Mesendoderm (in vitro differentiated cells): Measurements from ENCODE around the gene SFTA2.
A peak's percentile ranks its signal among the peaks of the same experiment; 100 is the strongest.

Experiments used
- DNase-seq: peaks from one replicate; pipeline ENCODE4 v3.0.0; 2013
- H2AK5ac ChIP-seq: 2 replicates; pipeline ENCODE4 v1.6.1; 2013; ENCODE audit warnings: low read length, inconsistent platforms
- H2BK120ac ChIP-seq: 2 replicates; pipeline ENCODE4 v1.6.1; 2013; ENCODE audit warnings: low read depth, mild to moderate bottlenecking, low read length, moderate library complexity, mixed read lengths
- H2BK15ac ChIP-seq: replicated peaks from 2 replicates; pipeline ENCODE4 v1.6.1; 2013; ENCODE audit warnings: low read depth, mild to moderate bottlenecking, moderate library complexity
- H2BK5ac ChIP-seq: 2 replicates; pipeline ENCODE4 v1.6.1; 2013; ENCODE audit warnings: low read length, inconsistent platforms
- H3K18ac ChIP-seq: 2 replicates; pipeline ENCODE4 v1.6.1; 2013; ENCODE audit warnings: mild to moderate bottlenecking, low read length, mixed read lengths
- H3K23ac ChIP-seq: one replicate; pipeline ENCODE4 v1.6.1; 2013; ENCODE audit warnings: low read length
- H3K27ac ChIP-seq: 2 replicates; pipeline ENCODE4 v1.5.1; 2013; ENCODE audit warnings: low read depth, mild to moderate bottlenecking, inconsistent platforms, low read length, moderate library complexity
- H3K27me3 ChIP-seq: 2 replicates; pipeline ENCODE4 v1.6.1; 2013; ENCODE audit warnings: low read length, control low read depth, mild to moderate bottlenecking, inconsistent platforms; ENCODE audit not compliant: insufficient read depth, poor library complexity
- H3K36me3 ChIP-seq: 2 replicates; pipeline ENCODE4 v1.6.1; 2013; ENCODE audit warnings: low read length, inconsistent platforms; ENCODE audit not compliant: control insufficient read depth, insufficient read depth
- H3K4ac ChIP-seq: one replicate; pipeline ENCODE4 v1.6.1; 2013; ENCODE audit warnings: low read depth, mild to moderate bottlenecking, low read length, moderate library complexity
- H3K4me1 ChIP-seq: 2 replicates; pipeline ENCODE4 v1.6.1; 2013; ENCODE audit warnings: low read depth, low read length, inconsistent platforms; ENCODE audit not compliant: control insufficient read depth
- H3K4me2 ChIP-seq: 2 replicates; pipeline ENCODE4 v1.6.1; 2013; ENCODE audit warnings: low read length
- H3K4me3 ChIP-seq: 2 replicates; pipeline ENCODE4 v1.5.1; 2013; ENCODE audit warnings: mild to moderate bottlenecking, low read length
- H3K56ac ChIP-seq: one replicate; pipeline ENCODE4 v1.6.1; 2013; ENCODE audit warnings: low read length
- H3K79me1 ChIP-seq: 2 replicates; pipeline ENCODE4 v1.6.1; 2013; ENCODE audit warnings: low read length, inconsistent platforms
- H3K79me2 ChIP-seq: 2 replicates; pipeline ENCODE4 v1.6.1; 2013; ENCODE audit warnings: mild to moderate bottlenecking, low read length; ENCODE audit not compliant: control insufficient read depth, insufficient read depth
- H3K9ac ChIP-seq: 2 replicates; pipeline ENCODE4 v1.6.1; 2013; ENCODE audit warnings: low read length, inconsistent platforms
- H4K5ac ChIP-seq: one replicate; pipeline ENCODE4 v1.6.1; 2013; ENCODE audit warnings: low read length
- H4K8ac ChIP-seq: one replicate; pipeline ENCODE4 v1.6.1; 2013; ENCODE audit warnings: low read depth, mild to moderate bottlenecking, control low read depth, low read length, moderate library complexity
- WGBS: extraction: QIAGEN DNeasy Blood & Tissue Kit; methylation state at CpG from one replicate; pipeline ENCODE4 v1.1.7; 2013; ENCODE audit warnings: low lambda C conversion rate, missing lambda C conversion rate; ENCODE audit not compliant: insufficient coverage; ENCODE audit errors: extremely low coverage; 5-methylcytosine and 5-hydroxymethylcytosine counted together

SFTA2 gene

DNA sequence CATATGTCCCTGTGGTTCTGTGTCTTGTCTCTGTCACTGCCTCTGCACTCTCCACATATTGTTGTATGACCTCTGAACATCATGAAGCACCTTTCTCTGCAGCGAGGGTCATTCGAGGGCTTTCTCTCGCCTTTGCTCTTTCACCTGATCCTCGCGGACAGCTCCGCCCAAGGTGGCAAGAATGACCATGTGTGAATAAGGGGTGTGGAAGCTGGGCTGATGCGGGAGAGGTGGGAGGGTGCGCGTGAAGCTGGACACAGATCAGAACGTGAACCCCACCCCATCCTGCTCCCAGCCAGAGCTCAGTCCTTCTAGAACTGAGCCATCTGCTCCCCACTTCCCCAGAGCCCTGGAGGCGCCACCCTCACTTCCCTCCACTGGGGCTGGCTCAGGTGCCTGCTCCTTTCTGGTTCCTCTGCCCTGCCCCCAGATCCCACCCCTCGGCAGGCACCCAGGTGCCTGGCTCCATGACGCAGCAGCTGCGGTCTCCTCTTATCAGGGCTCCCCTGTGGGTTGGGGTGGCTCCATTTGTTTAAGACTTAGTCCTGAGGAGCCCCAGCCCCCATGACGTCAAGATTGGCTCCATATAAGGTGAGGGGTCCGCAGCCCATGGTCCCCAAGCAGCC, 8.5 kb upstream of the SFTA2 start, which contains the start of gene MUCL3:
Gene MUCL3 (plus strand): TSS at position 613 of the 626 bp plus-strand sequence. CDS start 27 bp downstream, outside the sequence.
- WGBS, result no CpG with 5 or more reads among the region's 16 CpGs
- H4K5ac ChIP-seq, result no peak within 1 kb of the TSS
- H3K23ac ChIP-seq, result no peak within 1 kb of the TSS
- peak within 1 kb of the TSS; percentile 7 for H3K56ac ChIP-seq
- DNase-seq, result no peak
- no peak within 1 kb of the TSS for H3K4me2 ChIP-seq
- no peaks in the 10 kb centered on the region for H3K79me1 ChIP-seq
- no peak within 1 kb of the TSS for H3K18ac ChIP-seq
- no peak within 1 kb of the TSS for H3K4me3 ChIP-seq
- no peak within 1 kb of the TSS for H4K8ac ChIP-seq
- H2BK5ac ChIP-seq, result no peak within 1 kb of the TSS
- no peak within 1 kb of the TSS for H2BK15ac ChIP-seq
- H3K79me2 ChIP-seq, result no peaks in the 10 kb centered on the region
- no peak within 1 kb of the TSS for H3K4ac ChIP-seq
- H3K36me3 ChIP-seq, result no peaks in the 10 kb centered on the region
- H3K27me3 ChIP-seq, result no peaks in the 10 kb centered on the region
- no peak within 1 kb of the TSS for H3K9ac ChIP-seq
- H2BK120ac ChIP-seq, result no peak within 1 kb of the TSS
- H3K4me1 ChIP-seq, result peaks cover 9% of the 10 kb centered on the region
- no peak within 1 kb of the TSS for H2AK5ac ChIP-seq
- no peak within 1 kb of the TSS for H3K27ac ChIP-seq

DNA sequence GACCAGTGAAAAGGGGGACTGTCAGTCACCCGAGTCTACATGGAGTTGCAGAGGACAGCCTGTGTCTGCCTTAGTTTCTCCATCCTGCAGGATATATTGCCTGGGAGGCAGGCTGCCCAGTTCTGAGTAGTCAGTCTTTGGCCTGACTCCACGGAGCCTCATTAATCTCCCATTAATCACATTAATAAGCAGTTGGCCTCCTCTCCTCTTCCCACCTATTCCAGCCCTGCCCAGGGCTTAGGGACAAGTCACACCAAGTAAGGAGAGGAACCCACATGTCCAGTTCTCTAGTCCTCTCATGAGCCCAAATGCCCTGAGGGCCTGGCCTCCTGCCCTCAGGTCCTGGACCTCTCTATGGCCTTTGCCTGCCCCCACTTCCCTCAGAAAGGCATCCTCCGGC, 7.5 kb upstream of the SFTA2 start:
- Histone ChIP-seq H3K4me1 (peaks cover 9% of the 10 kb centered on the region), H3K79me1 (no peaks in the 10 kb centered on the region), H3K23ac (no peak overlapping the region), H3K79me2 (no peaks in the 10 kb centered on the region), H3K27ac (no peak overlapping the region), H3K4ac (no peak overlapping the region), H3K36me3 (no peaks in the 10 kb centered on the region), H4K5ac (no peak overlapping the region), H2BK120ac (no peak overlapping the region), H2BK15ac (no peak overlapping the region), H3K4me3 (no peak overlapping the region), H3K9ac (no peak overlapping the region), H3K18ac (no peak overlapping the region), H3K27me3 (no peaks in the 10 kb centered on the region), H3K56ac (peak overlapping the region; percentile 7), H2AK5ac (no peak overlapping the region), H2BK5ac (no peak overlapping the region), H4K8ac (no peak overlapping the region), H3K4me2 (no peak overlapping the region)
- no CpG with 5 or more reads among the region's 3 CpGs for WGBS
- DNase-seq, result no peak

DNA sequence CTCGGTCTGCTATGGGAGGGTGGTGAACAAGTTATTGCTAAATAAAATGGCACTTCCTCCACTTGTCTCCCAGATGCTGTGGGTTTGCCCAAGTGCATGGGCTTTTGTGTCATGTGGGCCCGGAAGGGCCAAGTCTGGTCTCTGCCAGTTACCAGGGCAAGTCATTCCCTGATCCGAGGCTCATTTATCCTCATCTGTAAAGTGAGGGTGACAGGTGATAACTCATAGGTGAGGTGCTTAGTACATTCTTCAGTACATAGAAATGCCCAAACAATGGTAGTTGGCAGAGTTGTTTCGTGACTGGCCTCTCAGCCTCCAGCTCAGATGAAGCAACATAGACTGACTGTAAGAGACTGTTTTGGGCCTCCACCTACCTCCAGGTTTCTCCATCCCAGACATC, 6.8 kb upstream of the SFTA2 start:
- H3K79me2 ChIP-seq, result no peaks in the 10 kb centered on the region
- no peaks in the 10 kb centered on the region for H3K27me3 ChIP-seq
- H3K9ac ChIP-seq, result no peak overlapping the region
- H3K4ac ChIP-seq, result no peak overlapping the region
- H3K79me1 ChIP-seq, result no peaks in the 10 kb centered on the region
- H4K5ac ChIP-seq, result no peak overlapping the region
- no peak overlapping the region for H4K8ac ChIP-seq
- no peak overlapping the region for H2BK120ac ChIP-seq
- H3K36me3 ChIP-seq, result no peaks in the 10 kb centered on the region
- no peak overlapping the region for H2AK5ac ChIP-seq
- H3K4me3 ChIP-seq, result no peak overlapping the region
- no peak overlapping the region for H2BK15ac ChIP-seq
- whole genome bisulfite sequencing, result no CpG with 5 or more reads among the region's 4 CpGs
- peaks cover 9% of the 10 kb centered on the region for H3K4me1 ChIP-seq
- H3K18ac ChIP-seq, result no peak overlapping the region
- no peak overlapping the region for H3K23ac ChIP-seq
- no peak overlapping the region for H3K56ac ChIP-seq
- no peak overlapping the region for H2BK5ac ChIP-seq
- H3K4me2 ChIP-seq, result no peak overlapping the region
- DNase-seq, result no peak
- H3K27ac ChIP-seq, result no peak overlapping the region

DNA sequence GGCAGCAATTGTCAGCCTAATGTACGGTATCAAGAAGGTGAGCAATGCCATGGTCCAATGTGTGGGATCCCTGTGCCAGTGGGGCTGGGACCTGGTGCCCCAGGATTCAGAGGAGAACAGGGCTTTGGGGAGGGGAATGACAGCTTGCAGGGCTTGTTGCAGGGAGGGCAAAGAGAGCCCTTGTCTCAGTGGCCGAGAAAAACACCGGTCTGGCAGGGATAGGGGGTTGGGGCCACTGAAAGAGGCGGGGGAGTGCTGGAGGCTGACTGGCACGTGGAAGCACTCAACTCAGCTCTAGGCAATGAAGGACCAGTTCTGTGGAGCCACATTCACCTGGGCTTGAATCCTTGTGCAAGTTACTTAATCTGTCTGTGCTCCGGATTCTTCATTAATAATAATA, 5.3 kb upstream of the SFTA2 start:
- DNase-seq, result no peak
- Histone ChIP-seq H3K4me1 (peaks cover 5% of the 10 kb centered on the region), H3K79me1 (no peaks in the 10 kb centered on the region), H4K5ac (no peak overlapping the region), H3K36me3 (no peaks in the 10 kb centered on the region), H2AK5ac (no peak overlapping the region), H3K23ac (no peak overlapping the region), H3K9ac (no peak overlapping the region), H3K4ac (no peak overlapping the region), H3K4me3 (no peak overlapping the region), H3K18ac (no peak overlapping the region), H3K4me2 (no peak overlapping the region), H3K56ac (no peak overlapping the region), H3K79me2 (no peaks in the 10 kb centered on the region), H2BK5ac (no peak overlapping the region), H3K27me3 (no peaks in the 10 kb centered on the region), H3K27ac (no peak overlapping the region), H4K8ac (no peak overlapping the region), H2BK120ac (no peak overlapping the region), H2BK15ac (no peak overlapping the region)
- no CpG with 5 or more reads among the region's 6 CpGs for WGBS

DNA sequence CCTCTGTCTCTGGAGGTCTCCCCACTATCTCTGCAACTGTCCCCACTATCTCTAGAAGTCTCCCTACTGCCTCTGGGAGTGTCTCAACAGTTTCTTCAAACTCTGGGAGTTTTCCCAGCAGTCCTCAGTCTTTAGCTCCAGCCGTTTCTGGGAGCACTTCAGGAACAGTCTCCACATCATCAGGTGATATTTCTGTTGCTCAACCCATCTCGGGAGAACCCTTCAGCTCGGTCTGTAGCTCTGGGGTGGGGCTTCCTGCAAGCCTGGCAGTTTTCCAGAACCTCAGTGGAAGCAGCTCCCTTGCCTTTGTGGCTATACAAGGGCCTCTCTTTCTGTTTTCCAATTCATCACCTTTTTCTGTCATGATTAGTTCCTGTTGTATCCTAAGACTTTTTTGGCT, 3.0 kb upstream of the SFTA2 start:
- H2AK5ac ChIP-seq, result no peak overlapping the region
- H3K79me2 ChIP-seq, result no peaks in the 10 kb centered on the region
- H4K5ac ChIP-seq, result no peak overlapping the region
- WGBS, result no CpG with 5 or more reads among the region's 3 CpGs
- no peak for DNase-seq
- no peak overlapping the region for H3K4ac ChIP-seq
- H3K36me3 ChIP-seq, result no peaks in the 10 kb centered on the region
- H4K8ac ChIP-seq, result no peak overlapping the region
- H3K4me2 ChIP-seq, result no peak overlapping the region
- no peak overlapping the region for H2BK15ac ChIP-seq
- H2BK120ac ChIP-seq, result no peak overlapping the region
- H3K27ac ChIP-seq, result no peak overlapping the region
- H2BK5ac ChIP-seq, result no peak overlapping the region
- no peaks in the 10 kb centered on the region for H3K27me3 ChIP-seq
- H3K18ac ChIP-seq, result no peak overlapping the region
- peaks cover 2% of the 10 kb centered on the region for H3K4me1 ChIP-seq
- H3K9ac ChIP-seq, result no peak overlapping the region
- no peak overlapping the region for H3K56ac ChIP-seq
- no peak overlapping the region for H3K4me3 ChIP-seq
- H3K23ac ChIP-seq, result no peak overlapping the region
- H3K79me1 ChIP-seq, result no peaks in the 10 kb centered on the region
